Measurements from ENCODE around the gene LAMP5. TPM values are rescaled to one million over a fixed set of nuclear protein-coding genes. Genes with fewer than 3 reads are reported as not detected.

The LAMP5 gene
- total RNA-seq: not detected in 2 replicates

GRCh38 chr20:9514461-9515213 lies at the start of gene LAMP5:
TSS of gene LAMP5 (plus strand) at chr20:9514590. CDS start at chr20:9514853, 263 bp downstream.

